Measurements from ENCODE around the gene MAGED4B.

MAGED4B gene

GRCh38 chrX:52015794-52016193 lies 53.2 kb downstream of the MAGED4B start:
- TF ChIP-seq CTCF (conservative IDR thresholded peaks at IDR 0.05; ENCODE audit: control insufficient read depth, insufficient read depth, low read depth, low read length) = no peak
- DNase-seq (ENCODE audit: low read depth) = no peak
- H3K4me3 ChIP-seq (ENCODE audit: control insufficient read depth, low read depth, low read length) = no peak overlapping the region

Data from fibroblast of mammary gland (primary cell).